Measurements from ENCODE around the gene SMARCAD1.

GRCh38 chr4:94325835-94326234 lies 118.2 kb downstream of the SMARCAD1 start:
- TF ChIP-seq, protein P1, sequence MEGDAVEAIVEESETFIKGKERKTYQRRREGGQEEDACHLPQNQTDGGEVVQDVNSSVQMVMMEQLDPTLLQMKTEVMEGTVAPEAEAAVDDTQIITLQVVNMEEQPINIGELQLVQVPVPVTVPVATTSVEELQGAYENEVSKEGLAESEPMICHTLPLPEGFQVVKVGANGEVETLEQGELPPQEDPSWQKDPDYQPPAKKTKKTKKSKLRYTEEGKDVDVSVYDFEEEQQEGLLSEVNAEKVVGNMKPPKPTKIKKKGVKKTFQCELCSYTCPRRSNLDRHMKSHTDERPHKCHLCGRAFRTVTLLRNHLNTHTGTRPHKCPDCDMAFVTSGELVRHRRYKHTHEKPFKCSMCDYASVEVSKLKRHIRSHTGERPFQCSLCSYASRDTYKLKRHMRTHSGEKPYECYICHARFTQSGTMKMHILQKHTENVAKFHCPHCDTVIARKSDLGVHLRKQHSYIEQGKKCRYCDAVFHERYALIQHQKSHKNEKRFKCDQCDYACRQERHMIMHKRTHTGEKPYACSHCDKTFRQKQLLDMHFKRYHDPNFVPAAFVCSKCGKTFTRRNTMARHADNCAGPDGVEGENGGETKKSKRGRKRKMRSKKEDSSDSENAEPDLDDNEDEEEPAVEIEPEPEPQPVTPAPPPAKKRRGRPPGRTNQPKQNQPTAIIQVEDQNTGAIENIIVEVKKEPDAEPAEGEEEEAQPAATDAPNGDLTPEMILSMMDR (IDR thresholded peaks at IDR 0.05; ENCODE audit: insufficient read depth, low read depth, low read length), result no peak
- no peak for TF ChIP-seq EZH2 (IDR thresholded peaks at IDR 0.05; ENCODE audit: insufficient read depth, low read length)
